HG02852 (cell line): Measurements from ENCODE around the gene MAML2.
A peak's percentile ranks its signal among the peaks of the same experiment; 100 is the strongest.
"Not testable (repeated sequence)": the region's sequence is repeated elsewhere in the genome, so short reads cannot be mapped to it uniquely, and the experiment has no call there.

Experiments
- ATAC-seq: cut with Tn5 transposase; IDR thresholded peaks from one replicate; pipeline ENCODE4 v1.9.1; 2021; ENCODE audit warnings: mild to moderate bottlenecking, moderate library complexity; ENCODE audit not compliant: unreplicated experiment

The MAML2 gene

DNA sequence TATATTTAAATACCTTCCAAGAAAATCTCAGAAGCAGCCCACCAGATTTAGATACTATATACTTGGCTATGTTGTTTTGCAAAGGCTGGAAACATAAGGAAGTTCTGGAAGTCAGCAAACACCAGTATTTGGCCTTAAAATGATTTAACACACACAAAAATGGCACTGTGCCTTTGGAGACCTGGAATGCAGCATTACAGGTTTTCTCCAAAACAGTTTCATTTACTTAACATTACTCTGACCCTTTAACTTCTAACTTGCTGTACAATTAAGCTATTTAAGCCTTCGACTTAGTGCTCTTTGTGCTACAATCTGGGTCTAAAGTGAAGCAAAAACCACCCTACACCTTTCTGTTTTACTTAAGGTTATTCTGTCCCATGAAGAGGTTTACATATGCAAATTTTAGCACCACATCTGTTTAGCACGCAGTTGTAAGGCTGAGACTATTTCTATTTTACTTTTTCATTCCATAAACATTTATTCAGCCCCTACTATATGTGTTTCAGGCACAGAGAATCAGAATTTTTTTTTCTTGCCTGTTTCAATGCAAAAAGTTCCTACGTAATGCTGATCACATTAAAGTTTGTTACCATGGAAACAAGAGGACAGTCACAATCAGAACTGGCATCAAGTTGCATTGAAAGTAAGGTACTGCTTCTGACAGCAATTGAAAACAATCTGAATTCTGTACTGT lies 70.3 kb downstream of the MAML2 start:
- ATAC-seq = peak; percentile 76

DNA sequence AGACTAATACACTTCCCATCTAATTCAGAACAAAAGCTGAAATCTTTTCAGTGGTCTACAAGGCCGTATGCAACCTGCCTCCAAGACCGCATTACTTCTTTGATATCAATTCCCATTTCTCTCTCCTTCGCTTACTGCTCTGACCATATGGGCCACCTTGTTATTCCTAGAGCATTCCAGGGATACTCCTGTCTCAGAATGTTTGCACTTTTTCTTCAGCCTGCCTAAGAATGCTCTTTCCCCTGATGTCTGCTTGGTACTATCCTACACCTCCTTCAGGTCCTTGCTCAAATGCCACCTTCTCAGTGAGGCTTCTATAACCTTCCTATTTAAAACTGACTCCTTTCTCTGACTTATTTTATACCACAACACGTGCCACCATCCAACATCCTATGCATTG lies 71.2 kb downstream of the MAML2 start:
- no peak for ATAC-seq

- not testable (repeated sequence) for ATAC-seq
Measured at GRCh38 chr11:96271352-96271751, 71.6 kb downstream of the MAML2 start.

GRCh38 chr11:96268527-96268926 lies 74.5 kb downstream of the MAML2 start:
- ATAC-seq = not testable (repeated sequence)

DNA sequence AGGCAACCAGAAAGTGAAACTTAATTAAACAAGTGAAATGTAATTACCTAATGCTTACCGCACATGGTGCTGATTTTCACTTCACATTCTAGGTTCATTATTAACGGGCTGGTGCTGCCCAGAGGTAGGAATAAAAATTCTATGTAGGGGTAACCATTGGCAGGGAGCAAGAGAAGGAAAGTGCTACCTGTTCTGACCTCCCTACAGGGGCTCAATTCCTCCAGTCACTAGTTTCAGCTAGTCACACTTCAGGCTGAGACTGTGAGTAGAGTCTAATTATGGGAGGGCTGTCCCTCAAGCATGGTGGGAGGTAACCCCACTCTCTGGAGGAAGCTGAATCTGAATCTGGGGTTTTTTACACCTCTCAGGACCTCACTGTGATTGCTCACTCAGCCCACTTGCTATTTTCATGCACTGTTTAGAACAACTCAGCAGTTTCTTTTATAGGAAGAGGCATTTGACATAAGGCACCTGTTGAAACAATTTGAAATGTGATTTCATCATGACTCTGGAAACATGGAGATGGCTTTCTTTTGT lies 75.4 kb downstream of the MAML2 start:
- peak; percentile 99 for ATAC-seq

GRCh38 chr11:96267001-96267495 lies 75.9 kb downstream of the MAML2 start:
- ATAC-seq = no peak

DNA sequence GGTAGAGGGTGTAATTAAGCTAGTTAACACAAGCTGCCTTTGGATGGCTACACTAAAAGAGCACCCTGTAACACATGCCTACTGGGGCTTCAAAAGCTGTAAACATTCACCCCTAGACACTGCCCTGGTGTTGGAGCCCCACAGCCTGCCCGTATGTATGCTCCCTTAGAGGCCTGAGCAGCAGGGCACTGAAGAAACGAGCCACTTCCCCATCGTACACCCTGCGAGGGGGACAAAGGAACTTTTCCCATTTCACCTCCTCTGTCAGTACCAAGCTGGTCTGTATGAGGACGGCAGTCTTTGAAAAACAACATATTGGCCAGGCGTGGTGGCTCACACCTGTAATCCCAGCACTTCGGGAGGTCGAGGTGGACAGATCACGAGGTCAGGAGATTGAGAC lies 77.0 kb downstream of the MAML2 start:
- ATAC-seq = no peak

- no peak for ATAC-seq
Measured at GRCh38 chr11:96265220-96265737, 77.7 kb downstream of the MAML2 start.

DNA sequence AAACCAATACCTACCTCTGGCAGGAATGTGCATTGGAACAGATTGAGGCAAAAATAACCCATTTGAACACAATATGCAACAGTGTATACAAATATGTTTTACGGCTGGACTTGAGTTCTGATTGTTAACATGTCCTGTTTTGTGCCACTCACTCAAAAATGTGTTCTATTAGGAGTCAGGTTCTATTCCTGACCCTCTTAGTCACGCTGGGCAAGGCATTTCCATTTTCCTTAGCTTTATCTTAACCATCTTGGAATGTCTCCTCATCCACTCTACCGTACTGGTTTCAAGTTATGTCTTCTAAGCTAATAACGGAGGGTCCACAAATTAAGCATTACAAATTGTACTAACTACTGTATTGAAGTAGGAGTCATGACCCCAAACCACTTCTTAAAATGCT lies 78.6 kb downstream of the MAML2 start:
- ATAC-seq = no peak

DNA sequence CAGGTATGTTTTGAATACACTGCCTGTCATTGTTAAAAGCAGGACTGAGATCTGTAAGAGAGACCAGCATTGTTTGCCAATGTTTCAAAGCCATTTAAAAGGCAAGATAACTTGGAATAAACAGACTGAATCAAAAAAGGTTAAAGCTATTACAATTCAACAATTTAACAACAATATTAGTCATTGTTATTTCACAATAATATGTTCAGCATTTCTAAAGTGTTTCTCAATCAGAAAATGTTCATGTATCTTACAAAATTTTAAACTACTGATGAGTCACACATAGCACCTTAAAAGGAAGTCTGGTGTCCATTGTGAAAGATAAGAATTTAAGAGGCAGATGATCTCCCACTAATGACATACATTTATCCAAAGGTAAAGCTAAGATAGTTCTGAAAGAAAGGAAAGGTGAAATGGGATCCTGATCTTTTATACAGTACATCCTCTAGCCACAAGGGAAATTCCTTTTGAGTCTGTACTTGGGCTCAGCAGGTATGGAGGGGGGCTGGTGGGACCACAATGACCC lies 79.7 kb downstream of the MAML2 start:
- ATAC-seq = no peak

- ATAC-seq = no peak
Measured at GRCh38 chr11:96260532-96260931, 82.5 kb downstream of the MAML2 start.

GRCh38 chr11:96260067-96260511 lies 82.9 kb downstream of the MAML2 start:
- ATAC-seq = no peak

DNA sequence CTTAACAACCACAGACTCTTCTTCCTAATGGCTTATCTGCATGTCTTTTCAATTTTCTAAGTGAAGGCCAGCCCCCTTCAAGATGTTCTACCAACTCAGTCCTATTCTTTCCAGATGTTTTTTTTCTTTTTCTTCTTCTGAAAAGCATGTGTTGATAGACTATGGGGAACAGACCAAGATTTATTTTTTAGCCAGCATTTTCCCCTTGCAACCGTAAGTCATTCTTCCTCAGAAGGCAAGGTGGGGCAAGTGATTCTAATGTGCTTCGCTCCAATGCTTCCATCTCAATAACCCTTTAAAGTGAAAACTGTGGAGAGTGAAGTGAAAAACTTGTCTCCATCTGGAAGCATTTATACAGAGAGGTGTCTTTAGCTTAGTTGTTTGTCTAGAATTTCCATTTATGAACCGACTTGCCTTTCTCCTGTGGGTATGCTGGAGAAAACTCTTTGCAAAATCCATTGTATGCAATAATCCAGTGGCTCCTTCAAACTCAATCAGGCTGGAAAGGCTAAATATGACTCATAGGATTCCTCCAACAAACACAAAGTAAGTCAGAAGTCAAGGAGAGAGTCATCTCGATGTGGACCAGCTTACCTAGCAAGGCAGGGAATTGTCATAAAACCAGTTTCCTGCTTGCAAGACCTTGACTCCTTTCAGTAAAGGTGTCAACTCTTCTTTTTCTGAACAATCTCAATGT lies 83.7 kb downstream of the MAML2 start:
- no peak for ATAC-seq

DNA sequence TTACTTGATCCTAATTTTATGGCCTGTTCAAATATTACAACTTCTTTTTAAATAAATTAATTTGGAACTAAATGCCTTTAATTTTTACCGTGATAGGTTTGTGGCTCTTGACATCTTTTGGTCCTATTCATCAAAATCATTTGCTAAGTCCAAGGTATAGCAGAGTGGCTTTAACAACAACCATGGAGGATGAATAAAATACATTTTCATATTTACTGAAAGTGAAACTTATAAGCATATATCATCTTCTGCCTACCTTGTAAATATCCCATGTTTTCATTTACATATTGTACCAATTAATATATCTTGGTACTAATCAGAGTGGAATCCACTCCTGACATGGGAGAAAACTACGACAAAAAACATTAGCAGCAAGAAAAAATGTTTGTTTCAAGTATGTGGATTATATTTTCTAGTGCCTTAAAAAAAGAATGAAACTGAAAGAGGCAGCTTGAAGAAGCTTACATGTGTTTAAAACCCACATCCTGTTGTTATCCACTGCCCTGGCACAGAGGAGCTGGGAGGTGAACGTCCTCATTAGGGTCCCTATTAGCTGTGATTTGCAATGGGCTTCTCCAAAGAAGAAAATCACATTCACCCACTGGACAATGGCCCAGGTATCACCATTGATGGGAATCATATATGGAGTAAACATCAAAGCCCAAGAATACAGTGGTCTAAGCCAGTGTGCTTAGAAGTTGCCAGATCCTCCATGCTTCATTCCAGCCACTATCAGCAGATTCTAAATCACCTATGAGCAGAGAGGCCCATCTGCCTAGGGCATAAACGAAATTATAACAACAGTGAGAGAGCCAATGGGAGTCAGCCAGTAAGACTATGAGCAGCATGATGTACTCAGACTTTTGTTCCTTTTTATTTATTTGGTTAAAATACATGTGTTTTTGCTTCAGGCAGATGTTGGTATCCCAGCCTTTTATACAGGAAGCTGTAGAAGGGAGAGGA lies 84.7 kb downstream of the MAML2 start:
- peak; percentile 72 for ATAC-seq

GRCh38 chr11:96257036-96257435 lies 86.0 kb downstream of the MAML2 start:
- no peak for ATAC-seq

DNA sequence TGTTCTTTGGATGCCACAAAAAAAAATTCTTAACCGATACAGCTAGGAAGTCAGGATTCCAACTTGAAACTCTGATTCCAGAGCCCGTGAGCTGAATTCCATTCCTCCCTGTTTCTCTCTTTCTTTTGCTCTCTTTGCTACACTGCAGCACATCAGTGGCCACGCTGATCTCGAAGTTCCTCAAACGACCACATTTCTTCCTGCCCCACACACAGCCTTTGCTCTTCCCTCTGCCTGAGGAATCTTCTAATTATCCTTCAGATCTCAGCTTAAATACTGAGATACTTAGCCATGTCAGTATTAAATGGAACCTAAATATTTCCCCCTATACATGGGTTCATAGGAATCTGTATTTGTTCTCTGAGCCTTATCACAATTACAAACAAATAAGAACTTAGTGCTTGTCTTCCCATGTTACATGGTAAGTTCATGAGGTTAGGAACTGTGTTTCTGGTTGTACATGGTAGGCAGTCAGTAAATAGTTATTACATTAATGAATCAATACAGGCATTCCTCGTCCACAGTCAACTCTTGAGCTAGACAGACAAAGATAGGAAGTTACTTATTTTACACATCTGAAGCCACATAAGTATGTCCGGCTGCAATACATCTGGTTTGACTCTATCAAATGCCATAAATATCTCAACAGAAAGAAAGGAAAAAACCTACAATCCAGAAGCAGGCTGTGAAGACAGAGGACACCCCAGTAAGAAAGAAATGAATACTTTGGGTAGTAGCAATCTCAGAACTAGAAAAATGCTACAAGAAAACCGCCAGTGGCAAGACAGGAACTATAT lies 86.6 kb downstream of the MAML2 start:
- ATAC-seq = no peak

- ATAC-seq = no peak
Measured at GRCh38 chr11:96254854-96255253, 88.1 kb downstream of the MAML2 start.

GRCh38 chr11:96254087-96254486 lies 88.9 kb downstream of the MAML2 start:
- ATAC-seq = peak; percentile 48

- no peak for ATAC-seq
Measured at GRCh38 chr11:96246718-96247552, 96.1 kb downstream of the MAML2 start.
